OCI-LY7 (cell line): ENCODE data around the gene PHLDB1.

Experiments used
- EZH2phosphoT487 ChIP-seq: fragments of 200-600 bp; sonication (generic); IDR thresholded peaks from 2 replicates; pipeline ENCODE4 v1.6.1; 2018; ENCODE audit warnings: low read depth, borderline replicate concordance, mild to moderate bottlenecking, mixed run types, antibody characterized with exemption, low read length, moderate library complexity, mixed read lengths
- TF ChIP-seq, protein P1 (sequence below): fragments of 200-600 bp; sonication (generic); conservative IDR thresholded peaks from 2 replicates; pipeline ENCODE4 v1.5.1; 2014; ENCODE audit warnings: mild to moderate bottlenecking, antibody characterized with exemption, low read length, moderate library complexity, mixed read lengths

- TF ChIP-seq, protein P1, sequence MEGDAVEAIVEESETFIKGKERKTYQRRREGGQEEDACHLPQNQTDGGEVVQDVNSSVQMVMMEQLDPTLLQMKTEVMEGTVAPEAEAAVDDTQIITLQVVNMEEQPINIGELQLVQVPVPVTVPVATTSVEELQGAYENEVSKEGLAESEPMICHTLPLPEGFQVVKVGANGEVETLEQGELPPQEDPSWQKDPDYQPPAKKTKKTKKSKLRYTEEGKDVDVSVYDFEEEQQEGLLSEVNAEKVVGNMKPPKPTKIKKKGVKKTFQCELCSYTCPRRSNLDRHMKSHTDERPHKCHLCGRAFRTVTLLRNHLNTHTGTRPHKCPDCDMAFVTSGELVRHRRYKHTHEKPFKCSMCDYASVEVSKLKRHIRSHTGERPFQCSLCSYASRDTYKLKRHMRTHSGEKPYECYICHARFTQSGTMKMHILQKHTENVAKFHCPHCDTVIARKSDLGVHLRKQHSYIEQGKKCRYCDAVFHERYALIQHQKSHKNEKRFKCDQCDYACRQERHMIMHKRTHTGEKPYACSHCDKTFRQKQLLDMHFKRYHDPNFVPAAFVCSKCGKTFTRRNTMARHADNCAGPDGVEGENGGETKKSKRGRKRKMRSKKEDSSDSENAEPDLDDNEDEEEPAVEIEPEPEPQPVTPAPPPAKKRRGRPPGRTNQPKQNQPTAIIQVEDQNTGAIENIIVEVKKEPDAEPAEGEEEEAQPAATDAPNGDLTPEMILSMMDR: no peak
- no peak for TF ChIP-seq EZH2phosphoT487
These were observed 36.0 kb downstream of the PHLDB1 start for GRCh38 chr11:118643142-118643994.
